Measurements from ENCODE around the gene MBNL2. TPM values are rescaled to one million over a fixed set of nuclear protein-coding genes. Genes with fewer than 3 reads are reported as not detected.

The MBNL2 gene
- total and polyA plus RNA-seq, 2 of the 4 experiments (the other 2 are of a cell fraction), result 26.9 to 103 TPM

- H3K79me1 ChIP-seq (ENCODE audit: low read depth in 1 of 2, low read length in 2 of 2), result peaks cover 48 to 79% of the 10 kb centered on the region in 2 experiments
- H3K36me3 ChIP-seq (ENCODE audit: control insufficient read depth, insufficient read depth, low read length), result peaks cover 3% of the 10 kb centered on the region; the same call in 1 of the 2 replicates
- no peak overlapping the region for H3K4me2 ChIP-seq (ENCODE audit: low read depth, low read length)
- H2BK120ac ChIP-seq (ENCODE audit: low read depth, low read length), result no peak overlapping the region
- ATAC-seq (ENCODE audit: low read depth) (no peak), DNase-seq (no peak)
- H4K91ac ChIP-seq (ENCODE audit: insufficient read depth, low read depth, low read length), result no peak overlapping the region
- TF ChIP-seq MXI1 (IDR thresholded peaks at IDR 0.05; ENCODE audit: borderline replicate concordance, low read depth, low read length) (no peak), POLR2A (IDR thresholded peaks at IDR 0.05; ENCODE audit: low read depth, low read length) (no peak), USF2 (IDR thresholded peaks at IDR 0.05; ENCODE audit: low read depth, low read length) (no peak)
- peaks cover 14% of the 10 kb centered on the region for H3K4me1 ChIP-seq (ENCODE audit: control insufficient read depth, insufficient read depth, low read length)
- no peak overlapping the region for H2BK20ac ChIP-seq (ENCODE audit: low read depth, low read length)
- H2BK5ac ChIP-seq (ENCODE audit: low read depth, low read length, poor library complexity, severe bottlenecking), result no peak overlapping the region
- H3K27ac ChIP-seq (ENCODE audit: insufficient read depth, low read length), result no peak overlapping the region
- H2AK9ac ChIP-seq (replicated peaks; ENCODE audit: low read depth, low read length, poor library complexity), result no peak overlapping the region
- intact Hi-C loops (cut with micrococcal nuclease) (no loop called here), in situ Hi-C loops (cut with MboI; ENCODE audit: low sequenced_read_pairs) (no loop called here), dilution Hi-C loops (cut with HindIII; ENCODE audit: low sequenced_read_pairs, unreplicated experiment) (no loop called here)
- no peak overlapping the region for H2AK5ac ChIP-seq (ENCODE audit: low read depth, low read length)
- H2AFZ ChIP-seq (replicated peaks; ENCODE audit: low read length, poor library complexity), result no peak overlapping the region
- H3K56ac ChIP-seq (ENCODE audit: extremely low read depth, insufficient read depth, low read length), result no peak overlapping the region
- no peak overlapping the region for H3K14ac ChIP-seq (replicated peaks; ENCODE audit: low read depth, low read length)
- H3K18ac ChIP-seq (ENCODE audit: low read depth, low read length), result no peak overlapping the region
- CTCF ChIA-PET, result no interaction called here
- no TSS peak for BruUV-seq (replicated peaks)
- no peak overlapping the region for H3K23ac ChIP-seq (ENCODE audit: low read depth, low read length)
- no peak overlapping the region for H4K5ac ChIP-seq (ENCODE audit: low read depth, low read length)
- no peak overlapping the region for H3K4ac ChIP-seq (ENCODE audit: low read depth, low read length)
- H3K4me3 ChIP-seq (ENCODE audit: insufficient read depth, low read depth, low read length), result no peak overlapping the region
- no CpG with 5 or more reads among the region's 5 CpGs for WGBS, 2 experiments (ENCODE audit: extremely low coverage in 2 of 2, insufficient read length in 1 of 2)
- H3K27me3 ChIP-seq (ENCODE audit: control insufficient read depth, insufficient read depth, low read length), result no peaks in the 10 kb centered on the region
- no peaks in the 10 kb centered on the region for H3K9me3 ChIP-seq (ENCODE audit: control insufficient read depth, insufficient read depth, low read length)
- no peak overlapping the region for H4K8ac ChIP-seq (ENCODE audit: low read depth in 2 of 2, low read length in 2 of 2)
- peaks cover 34% of the 10 kb centered on the region for H3K9me1 ChIP-seq (ENCODE audit: insufficient read depth, low read length)
- POLR2A ChIA-PET (ENCODE audit: unreplicated experiment), result no interaction called here
- H3K9ac ChIP-seq (ENCODE audit: low read depth, low read length), result no peak overlapping the region
- H4K20me1 ChIP-seq (ENCODE audit: insufficient read depth, low read length), result peaks cover 54% of the 10 kb centered on the region
- no peak overlapping the region for H2BK15ac ChIP-seq (ENCODE audit: low read depth, low read length)
These were observed 64.9 kb downstream of the MBNL2 start for GRCh38 chr13:97287047-97287383.

Data from IMR-90 (cell line).